CD4-positive, alpha-beta T cell treated with Interleukin-17A for 4 hours (primary cell): Measurements from ENCODE around the gene BMPR1A.

Experiments used
- DNase-seq: peaks from one replicate; pipeline ENCODE4 v3.0.0-alpha.2; 2020; ENCODE audit warnings: mixed read lengths

The BMPR1A gene

DNA sequence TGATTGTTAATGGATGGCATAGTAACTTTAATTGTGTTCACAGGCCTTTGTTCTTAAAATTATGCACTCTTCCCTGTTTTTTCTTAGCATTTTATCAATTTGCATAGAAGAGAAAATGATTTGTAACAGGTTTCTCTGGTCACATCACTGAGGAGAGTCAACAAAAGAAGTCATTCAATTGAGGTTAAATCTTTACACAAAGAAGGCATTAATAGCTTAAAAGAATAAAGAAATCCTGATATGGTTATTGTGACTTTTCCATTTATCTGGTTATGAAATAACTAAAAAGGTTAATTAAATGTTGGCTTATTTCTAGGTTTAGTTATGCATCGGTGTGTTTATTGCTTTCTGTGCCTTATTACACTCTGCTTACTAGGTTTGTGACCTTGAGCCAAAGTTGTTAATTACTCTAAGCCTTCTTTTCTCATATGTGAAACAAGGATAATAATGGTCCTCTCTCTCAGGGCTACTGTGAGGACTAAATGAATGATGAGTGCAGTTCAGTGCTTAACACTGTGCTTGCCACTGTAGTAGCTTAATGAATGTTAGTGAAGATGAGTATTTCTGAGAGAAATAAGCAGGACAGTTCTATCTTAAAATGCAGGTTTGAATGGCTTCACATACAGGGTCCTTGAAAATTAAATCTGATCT is 12.1 kb downstream of the BMPR1A start:
- DNase-seq: no peak

DNA sequence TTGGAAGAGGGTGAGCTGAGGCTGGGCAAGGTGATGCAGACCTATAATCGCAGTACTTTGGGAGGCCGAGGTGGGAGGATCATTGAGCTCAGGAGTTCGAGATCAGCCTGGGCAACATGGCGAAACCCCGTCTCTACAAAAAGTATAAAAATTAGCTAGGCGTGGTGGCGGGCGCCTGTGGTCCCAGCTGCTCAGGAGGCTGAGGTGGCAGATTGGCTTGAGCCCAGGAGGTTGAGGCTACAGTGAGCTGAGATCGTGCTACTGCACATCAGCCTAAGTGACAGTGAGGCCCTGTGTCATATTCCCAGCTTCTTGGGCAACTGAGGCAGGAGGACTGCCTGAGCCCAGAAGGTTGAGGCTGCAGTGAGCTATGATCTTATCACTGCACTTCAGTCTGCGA is 13.6 kb downstream of the BMPR1A start:
- DNase-seq: no peak

- DNase-seq: no peak
Measured at GRCh38 chr10:86770412-86770960, 14.1 kb downstream of the BMPR1A start.

DNA sequence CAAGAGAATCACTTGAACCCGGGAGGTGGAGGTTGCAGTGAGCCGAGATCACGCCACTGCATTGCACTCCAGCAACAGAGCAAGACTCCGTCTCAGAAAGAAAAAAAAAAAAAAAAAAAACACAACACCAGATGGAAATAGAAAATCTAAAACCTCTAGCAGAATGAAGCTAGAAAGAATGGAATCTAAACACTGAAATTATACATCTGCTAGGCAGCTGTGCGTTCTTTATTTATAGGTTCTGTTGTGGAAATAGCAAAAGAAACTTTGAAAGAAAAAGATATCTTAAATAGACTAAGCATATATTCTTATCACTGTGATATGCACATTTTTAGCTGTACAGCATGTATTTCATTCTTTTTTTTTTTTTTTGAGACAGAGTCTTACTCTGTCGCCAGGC is 17.1 kb downstream of the BMPR1A start:
- no peak for DNase-seq

DNA sequence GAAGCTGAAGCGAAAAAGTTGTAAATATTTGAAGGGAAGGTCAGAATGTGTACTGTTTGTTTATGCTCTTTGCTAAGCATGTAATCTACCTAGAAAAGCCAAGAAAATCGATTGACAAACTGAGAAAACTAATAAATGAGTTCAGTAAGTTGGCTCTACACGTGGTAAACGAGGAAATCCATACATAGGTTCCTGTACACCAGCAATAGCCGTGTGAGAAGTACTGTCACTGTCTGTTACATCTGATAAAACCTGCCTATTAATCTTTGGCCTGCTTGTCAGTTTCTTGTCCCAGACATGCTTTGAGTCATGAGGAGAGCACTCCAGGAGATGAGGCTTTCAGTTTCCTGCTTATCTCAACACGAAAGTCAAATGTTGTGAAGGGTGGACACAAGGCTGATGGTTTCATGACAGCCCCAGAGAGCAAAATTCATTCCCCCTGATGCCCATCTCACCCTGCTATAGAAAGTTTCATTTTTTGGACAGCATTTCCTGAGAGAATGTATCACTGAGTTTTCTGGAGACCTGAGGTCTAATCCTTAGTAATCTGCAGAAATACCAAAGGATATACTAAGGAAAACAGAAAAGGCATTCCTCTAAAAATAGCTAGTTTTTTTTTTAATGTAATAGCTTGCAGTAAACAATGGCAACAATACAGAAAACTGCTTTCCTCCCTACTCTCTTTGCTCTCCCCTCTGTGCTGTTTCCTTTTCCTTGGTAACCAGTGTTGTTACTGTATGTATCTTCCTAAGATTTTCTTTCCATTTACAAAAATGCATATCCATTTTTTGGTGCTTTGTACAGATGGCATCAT is 18.8 kb downstream of the BMPR1A start:
- DNase-seq: no peak

DNA sequence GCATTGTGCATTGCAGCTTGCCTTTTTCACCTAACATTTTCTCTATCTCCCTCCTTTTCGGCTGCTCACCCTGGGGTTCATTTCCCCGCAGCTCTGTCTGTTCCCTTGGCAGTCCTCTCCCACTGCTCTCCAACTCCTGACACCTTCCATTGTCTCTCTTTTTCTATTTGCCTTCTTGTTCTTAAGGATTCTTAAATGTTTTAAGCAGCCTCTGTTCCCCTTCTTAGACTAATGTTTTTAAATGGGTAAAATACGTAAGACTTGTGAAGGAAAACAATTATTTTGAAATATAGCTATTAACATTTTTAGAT is 19.4 kb downstream of the BMPR1A start:
- no peak for DNase-seq

GRCh38 chr10:86779220-86780017 is 23.0 kb downstream of the BMPR1A start:
- no peak for DNase-seq

- DNase-seq: no peak
Measured at GRCh38 chr10:86782701-86783418, 26.4 kb downstream of the BMPR1A start.

GRCh38 chr10:86785037-86785436 is 28.6 kb downstream of the BMPR1A start:
- DNase-seq: no peak

DNA sequence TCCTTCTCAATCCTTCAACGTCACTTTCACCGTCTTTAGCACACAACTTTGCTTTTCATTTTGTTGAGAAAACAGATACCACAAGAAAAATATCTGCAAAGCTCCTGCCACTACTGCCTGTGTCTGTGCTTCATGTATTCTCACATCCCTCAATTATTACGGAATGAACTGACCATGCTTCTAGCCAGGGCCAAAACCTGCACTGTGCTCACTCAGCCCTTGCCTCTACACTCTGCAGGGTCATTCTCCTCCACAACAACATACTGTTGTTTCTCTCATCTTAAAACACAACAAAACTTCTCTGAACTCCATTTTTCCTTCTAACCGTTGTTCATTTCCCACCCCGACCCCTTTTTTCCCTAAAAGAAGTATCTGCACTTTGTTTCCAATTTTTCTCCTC is 29.5 kb downstream of the BMPR1A start:
- no peak for DNase-seq

DNA sequence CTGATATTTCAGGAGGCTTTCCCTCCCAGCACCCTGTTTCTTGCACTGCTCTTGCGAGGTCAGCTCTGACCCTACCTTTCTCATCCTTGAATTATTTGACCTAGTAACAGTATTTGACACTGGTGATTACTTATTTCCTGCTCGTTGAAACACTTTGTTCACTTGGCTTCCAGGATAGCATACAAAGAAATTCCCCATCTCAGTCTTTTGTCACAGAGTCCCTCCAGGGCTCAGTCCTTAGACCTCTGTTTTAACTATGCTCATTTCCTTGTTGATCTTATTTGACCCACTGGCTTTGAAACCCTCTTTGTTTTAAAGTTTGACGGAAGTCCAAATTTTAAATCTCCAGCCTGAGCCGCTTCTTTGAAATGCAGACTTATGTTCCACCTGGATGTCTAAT is 29.9 kb downstream of the BMPR1A start:
- no peak for DNase-seq

DNA sequence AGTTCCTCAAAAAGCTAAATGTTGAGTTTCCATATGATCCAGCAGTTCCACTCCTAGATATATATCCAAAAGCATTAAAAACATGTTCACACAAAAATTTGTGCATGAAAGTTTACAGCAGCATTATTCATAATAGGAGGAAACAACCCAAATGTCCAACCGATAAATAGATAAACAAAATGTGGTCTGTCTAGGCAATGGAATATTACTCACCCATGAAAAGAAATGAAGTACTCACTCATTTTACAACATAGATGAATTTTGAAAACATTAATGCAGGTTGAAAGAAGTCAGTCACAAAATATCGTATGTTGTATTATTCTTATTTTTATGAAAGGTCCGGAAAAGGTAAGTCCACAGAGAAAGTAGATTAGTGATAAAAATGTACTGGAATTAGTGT is 34.0 kb downstream of the BMPR1A start:
- no peak for DNase-seq

DNA sequence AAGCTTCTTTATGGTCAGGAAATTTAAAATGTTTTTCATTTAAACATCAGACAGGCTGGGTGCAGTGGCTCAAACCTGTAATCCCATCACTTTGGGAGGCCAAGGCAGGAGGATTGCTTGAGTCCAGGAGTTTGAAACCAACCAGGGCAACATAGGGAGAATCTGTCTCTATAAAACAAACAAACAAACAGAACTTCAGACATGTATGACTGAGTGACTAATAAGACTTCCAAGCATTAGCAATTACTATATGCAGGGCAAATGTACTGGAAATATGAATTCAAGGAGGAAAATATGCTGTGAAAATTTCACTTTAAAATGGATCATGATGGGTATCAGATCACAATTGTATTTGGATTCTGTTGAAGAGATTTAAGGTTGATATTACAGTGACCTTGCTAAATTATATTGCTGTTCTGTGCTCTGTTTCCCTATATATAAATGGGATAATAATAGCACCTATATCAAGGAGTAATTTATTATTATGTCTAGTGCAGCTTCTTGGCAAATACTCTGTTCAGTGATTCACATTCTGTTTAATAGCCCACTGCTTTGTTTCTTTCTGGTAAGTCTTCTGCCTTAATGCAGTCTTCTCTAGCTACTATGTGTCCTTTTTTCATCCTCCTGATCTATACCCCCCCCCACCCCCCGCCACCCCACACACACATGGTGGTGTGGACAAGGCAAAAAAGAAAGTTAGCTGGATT is 36.2 kb downstream of the BMPR1A start:
- DNase-seq: no peak

GRCh38 chr10:86793696-86794095 is 37.3 kb downstream of the BMPR1A start:
- DNase-seq: no peak

DNA sequence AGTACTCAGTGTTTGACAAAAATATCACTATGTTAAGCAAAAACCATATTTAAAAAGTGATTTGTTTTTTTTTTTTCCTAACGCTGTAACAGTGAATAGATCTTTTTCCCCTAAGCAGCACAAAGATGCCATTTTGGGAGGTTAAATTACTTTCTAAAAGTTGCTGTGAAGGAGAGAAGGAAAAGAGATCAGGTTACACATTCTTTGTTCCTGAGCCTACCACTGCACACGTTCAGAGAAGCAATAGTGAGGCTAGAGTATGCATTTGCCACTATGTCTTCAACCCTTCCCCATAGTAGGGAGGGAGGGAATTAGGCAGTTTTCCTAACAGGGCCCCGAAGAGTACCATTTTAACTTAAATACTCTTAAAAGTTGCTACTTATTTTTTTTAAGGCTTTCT is 38.9 kb downstream of the BMPR1A start:
- no peak for DNase-seq

DNA sequence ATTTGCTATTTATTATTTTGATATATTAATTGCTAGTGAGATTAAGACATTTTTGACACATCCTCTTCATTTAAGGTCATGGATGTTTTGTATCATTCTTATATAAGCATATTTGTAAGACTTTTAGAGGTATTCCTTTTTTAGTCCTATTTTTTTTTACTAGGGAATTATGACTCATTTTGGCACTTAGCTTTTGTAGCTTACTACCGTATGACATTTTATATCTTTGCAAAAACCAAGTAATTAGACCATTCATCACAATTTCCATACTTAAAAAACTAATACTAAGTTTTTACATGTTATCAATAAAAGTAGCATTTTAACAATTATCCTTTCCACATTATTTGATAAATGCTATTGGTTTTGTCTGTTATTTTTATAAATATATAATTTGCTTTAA is 41.6 kb downstream of the BMPR1A start:
- DNase-seq: no peak

DNA sequence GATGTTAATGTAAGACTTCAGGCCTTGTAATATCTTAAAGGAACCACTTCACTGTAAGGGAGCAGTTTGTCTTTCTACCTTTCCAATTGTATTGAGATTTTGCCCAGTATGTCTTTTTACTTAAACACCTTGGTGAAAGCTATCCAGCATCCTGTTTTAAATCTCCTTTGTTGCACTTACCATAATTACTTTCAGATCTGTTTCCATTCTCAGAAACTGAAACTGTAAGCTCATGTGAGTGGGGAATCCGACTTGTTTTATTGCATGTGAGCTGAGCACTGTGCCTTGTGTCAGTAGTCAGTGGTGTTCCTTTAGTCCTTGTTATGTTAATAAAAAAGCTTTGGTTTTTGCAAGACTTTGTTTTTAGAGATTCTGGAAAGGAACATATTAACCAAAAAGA is 42.2 kb downstream of the BMPR1A start:
- DNase-seq: no peak

GRCh38 chr10:86799188-86799845 is 42.9 kb downstream of the BMPR1A start:
- DNase-seq: no peak

DNA sequence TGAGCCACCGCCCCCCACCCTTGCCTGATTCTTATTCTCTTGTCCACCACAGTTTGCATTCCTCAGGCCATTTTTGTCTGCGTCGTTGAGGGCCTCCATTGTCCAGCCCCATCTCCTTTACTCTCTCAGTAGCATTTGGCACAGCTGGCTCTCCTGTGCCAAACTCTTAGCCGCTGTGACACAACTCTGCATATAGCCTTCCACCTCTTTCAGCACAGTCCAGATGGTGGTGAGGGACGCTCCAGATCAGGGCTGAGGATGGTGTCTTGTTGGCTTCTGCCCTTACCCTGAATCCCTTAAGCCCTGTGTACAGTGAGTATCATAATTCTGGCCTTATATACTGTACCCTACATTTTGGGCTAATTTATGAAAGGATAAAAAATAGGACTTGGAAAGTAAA is 45.6 kb downstream of the BMPR1A start:
- DNase-seq: no peak

DNA sequence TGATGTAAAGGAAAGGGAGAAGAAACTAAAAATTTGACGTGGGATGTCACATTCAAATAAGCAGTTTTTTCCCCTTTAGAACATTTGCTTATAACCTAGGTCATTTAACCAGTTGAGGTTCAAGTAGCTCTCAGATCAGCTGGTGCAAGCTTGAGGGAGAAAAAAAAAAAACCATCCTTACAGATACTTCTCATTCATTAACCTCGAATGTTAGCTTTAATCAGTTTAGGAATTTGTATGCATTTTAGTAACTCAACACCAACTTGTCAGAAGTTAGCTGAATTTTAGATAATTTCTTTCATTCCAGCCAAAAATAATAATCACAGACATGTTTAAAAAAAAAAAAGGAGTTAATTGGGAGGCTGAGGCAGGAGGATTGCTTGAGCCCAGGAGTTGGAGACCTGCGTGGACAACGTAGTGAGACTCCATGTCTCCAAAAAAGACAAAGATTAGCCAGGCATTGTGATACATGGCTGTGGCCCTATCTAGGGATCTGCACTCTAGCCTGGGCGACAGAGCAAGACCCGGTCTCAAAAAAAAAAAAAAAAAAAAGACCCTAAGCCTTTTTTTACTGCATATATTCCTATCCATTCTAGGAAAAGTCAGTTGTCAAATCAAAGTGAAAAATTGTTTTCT is 46.2 kb downstream of the BMPR1A start:
- no peak for DNase-seq

- no peak for DNase-seq
Measured at GRCh38 chr10:86803156-86803555, 46.7 kb downstream of the BMPR1A start.
